RKO (cell line): Measurements from ENCODE around the gene LOXL4.

Source experiments
- DNase-seq: peaks from one replicate; pipeline ENCODE4 v3.0.0-alpha.2; 2016; ENCODE audit warnings: low spot score

Gene LOXL4

GRCh38 chr10:98267894-98268693, at the start of gene LOXL4:
Gene LOXL4 (minus strand): TSS chr10:98268194. CDS start chr10:98263019, 5,175 bp downstream.
- no peak for DNase-seq

DNA sequence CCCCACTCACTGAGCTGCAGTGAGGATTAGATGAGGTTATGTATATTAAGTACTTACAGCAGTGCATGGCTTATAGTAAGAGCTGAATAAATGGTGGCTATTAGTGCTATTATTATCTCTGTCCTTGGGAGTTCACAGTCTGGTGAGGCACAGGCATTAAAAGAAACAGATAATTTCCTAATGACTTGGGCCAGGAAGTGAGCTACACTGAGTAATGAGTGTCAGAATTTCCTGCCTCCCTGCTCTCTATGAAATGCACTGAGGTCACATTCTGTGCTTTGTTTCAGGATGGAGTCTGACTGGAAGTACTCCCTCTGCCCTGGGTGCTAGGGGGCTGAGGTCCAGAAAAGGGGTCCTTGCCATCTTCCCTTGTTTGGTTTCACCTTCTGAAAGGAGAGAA, 48.7 kb upstream of the LOXL4 start:
- peak; percentile 76 for DNase-seq

GRCh38 chr10:98316170-98316569, 48.2 kb upstream of the LOXL4 start:
- no peak for DNase-seq

GRCh38 chr10:98314532-98315284, 46.7 kb upstream of the LOXL4 start:
- DNase-seq, result no peak

GRCh38 chr10:98313598-98313997, 45.6 kb upstream of the LOXL4 start:
- no peak for DNase-seq

DNA sequence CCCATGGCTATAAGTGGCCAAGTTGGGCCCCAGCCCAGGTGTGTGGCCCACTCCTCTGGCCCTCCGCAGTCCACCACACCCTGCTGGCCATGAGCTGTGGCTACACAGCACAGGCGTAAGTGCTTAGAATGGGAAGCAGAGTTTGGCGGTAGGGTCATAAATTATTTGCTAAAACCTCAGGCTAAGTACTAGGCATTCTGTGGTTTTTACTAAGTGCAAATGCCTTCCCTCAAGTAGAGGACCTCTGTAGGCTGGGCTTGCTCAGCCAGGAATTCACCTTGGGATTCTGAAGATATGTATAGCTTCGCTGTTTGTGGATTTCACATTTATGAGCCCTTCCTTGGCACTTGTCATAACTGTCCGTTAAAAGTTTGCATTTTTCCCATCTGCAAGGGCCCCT, 44.8 kb upstream of the LOXL4 start:
- no peak for DNase-seq

- DNase-seq, result no peak
Measured at GRCh38 chr10:98312349-98312748, 44.4 kb upstream of the LOXL4 start.

- DNase-seq, result no peak
Measured at GRCh38 chr10:98310701-98311100, 42.7 kb upstream of the LOXL4 start.

GRCh38 chr10:98309366-98310355, 41.7 kb upstream of the LOXL4 start:
- peak; percentile 48 for DNase-seq

- no peak for DNase-seq
Measured at GRCh38 chr10:98308669-98309365, 40.8 kb upstream of the LOXL4 start.

- no peak for DNase-seq
Measured at GRCh38 chr10:98307916-98308541, 40.0 kb upstream of the LOXL4 start.

DNA sequence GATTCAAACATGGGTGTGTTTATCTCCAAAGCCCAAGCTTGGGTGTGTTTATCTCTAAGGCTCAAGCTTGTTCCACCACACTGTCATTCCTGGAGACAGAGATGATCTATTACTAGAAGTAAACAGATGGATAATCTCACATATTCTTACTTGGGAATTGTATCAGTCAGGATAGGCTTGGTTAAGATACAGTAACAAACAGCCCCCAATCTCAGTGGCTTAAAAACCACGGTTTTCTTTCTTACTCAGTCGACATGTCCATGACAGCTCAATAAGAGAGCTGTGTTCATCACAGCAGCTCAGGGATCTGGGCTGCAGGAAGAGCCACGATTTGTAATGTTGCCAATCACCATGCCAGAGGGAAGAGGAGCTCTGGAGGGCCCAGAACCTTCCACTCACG, 38.5 kb upstream of the LOXL4 start:
- DNase-seq, result no peak

DNA sequence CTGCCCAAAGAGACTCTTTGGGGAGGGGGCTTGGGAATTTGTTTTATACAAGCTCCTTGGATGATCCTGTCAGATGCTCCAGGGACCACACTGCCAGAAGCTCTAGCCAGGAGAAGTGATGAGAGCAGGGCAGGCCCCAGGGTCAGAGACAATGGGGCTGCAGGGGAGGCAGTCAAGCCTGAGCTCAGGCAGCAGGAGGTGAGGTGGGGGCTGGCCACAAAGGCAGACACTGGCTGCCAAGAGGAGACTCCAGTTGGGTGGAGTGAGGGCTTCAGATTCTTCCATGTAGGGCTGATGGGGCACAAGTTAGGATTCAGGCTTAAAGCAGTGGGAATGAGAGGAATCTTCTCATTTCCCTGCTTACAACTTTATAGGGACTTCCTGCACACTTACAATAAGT, 35.6 kb upstream of the LOXL4 start:
- DNase-seq, result no peak

DNA sequence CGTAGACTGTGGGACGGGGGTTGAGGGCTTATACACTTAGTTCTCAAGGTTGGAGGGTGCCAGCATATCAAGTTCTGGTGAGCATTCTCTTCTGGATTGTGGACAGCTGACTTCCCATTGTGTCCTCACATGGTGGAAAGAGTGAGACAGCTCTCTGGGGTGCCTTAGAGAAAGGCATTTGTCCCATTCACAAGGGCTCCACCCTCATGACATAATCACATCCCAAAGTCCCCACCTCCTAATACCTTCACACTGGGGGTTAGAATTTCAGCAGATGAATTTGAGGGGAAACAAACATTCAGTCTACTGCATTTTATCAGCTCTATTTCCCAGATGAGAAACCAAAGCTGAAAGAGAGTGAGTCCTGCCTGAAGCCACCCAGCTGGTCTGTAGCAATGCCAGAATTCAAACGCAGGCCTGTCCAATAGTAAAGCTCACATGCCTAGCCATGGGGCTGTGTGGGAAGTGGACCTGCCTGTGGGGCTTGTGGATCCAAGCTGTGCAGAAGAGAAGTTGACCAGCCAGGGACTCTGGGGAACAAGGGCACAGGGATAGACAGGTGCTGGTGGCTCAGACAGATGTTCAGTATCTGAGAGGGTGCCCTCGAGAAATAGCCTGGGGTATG, 34.9 kb upstream of the LOXL4 start:
- DNase-seq, result no peak

DNA sequence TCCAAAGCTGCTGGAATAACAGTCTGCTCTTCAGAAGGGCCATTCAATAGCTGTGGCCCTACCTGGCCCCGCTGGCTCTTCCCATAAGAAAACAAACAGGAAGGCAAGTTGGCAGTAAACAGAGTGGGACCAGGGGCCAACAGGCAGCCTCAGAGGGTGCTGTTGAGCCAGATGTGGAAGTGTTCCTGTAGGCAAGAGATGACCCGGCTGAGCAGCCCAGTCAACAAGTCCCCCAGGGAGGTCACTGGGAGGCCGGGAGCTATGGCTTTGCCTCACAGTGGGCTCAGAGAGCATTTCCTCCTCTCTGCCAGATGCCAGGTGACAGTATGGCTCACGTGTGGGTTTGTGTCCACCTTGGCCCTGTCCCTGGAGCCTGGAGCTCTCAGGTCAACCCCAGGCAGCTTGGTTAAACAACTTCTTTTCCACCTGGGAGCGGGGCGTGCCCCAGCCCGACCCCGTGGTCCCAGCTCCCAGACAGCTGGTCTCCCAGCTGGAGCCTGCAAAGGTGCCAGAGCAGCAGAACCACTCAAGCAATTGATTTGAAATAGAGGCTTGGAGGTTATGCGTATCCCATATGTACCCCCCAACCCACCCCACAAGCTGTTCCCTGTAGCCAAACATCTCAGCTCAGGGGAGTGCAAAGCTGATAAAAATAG, 33.8 kb upstream of the LOXL4 start:
- no peak for DNase-seq

- no peak for DNase-seq
Measured at GRCh38 chr10:98300526-98301229, 32.7 kb upstream of the LOXL4 start.

GRCh38 chr10:98299341-98299740, 31.3 kb upstream of the LOXL4 start:
- DNase-seq, result peak; percentile 25

GRCh38 chr10:98296524-98296923, 28.5 kb upstream of the LOXL4 start:
- no peak for DNase-seq

DNA sequence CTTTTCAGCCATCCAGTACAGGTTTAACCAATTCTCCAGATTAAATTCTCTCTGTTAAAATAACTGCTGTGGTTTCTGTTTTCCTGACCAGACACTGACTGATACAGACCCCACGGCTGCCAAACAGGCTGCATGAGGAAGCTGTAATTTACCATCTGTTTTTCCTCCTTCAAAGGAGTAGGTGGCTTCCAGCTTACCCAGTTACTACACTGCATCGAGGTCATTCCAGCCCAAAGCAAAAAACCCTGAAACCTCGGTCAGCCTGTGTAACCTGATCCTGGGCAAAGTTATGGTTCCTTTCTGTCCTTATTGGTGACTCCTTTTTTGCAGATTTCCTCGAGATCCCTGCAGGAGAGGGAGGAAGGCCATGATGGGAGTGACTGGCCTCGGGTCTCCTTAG, 27.9 kb upstream of the LOXL4 start:
- no peak for DNase-seq
